Activated CD8-positive, alpha-beta memory T cell treated with anti-CD3 and anti-CD28 coated beads, Interleukin-2, amount 50 U/mL, for 48 hours (primary cell): Measurements from ENCODE around the gene NFATC2.
"Not testable (repeated sequence)": the region's sequence is repeated elsewhere in the genome, so short reads cannot be mapped to it uniquely, and the experiment has no call there.

Experiments used
- DNase-seq: peaks from one replicate; pipeline ENCODE4 v3.0.0-alpha.2; 2020

The NFATC2 gene

GRCh38 chr20:51492167-51493092 is 50.1 kb downstream of the NFATC2 start:
- DNase-seq, result no peak

DNA sequence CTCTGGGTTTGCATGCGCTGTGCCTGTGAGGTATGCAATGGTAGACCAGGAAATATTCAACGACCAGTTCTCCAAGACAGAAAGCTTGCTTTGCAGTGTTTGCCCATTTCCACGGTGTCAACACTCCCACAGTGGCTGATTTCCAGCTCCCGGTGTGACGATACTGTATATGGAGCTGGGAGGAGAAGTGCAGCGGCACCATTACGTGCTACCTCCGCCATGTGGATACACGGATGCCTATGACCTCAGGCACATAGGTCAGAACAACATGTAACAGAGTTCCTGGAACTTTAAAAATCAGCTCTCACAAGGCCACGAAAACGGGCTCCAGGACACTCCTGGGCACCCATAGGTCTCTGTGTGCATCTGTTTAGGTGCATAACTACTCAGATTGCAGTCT is 51.1 kb downstream of the NFATC2 start:
- DNase-seq, result no peak

DNA sequence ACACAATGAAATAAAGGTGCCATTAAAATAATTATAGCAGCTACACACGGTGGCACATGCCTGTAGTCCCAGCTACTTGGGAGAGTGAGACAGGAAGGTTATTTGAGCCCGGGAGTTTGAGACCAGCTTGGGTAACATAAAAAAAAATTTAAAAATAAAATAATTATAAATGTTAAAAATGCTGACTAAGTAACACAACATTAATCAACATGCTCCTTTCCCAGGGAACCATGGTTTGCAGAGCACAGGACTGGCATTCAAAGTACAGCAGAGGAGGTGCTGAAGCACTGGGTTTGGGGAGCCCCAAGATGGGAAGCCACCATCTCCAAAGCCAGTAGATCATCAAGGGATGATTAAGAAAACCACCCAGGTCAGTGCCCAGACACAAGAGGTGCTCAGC is 51.9 kb downstream of the NFATC2 start:
- DNase-seq, result no peak

- no peak for DNase-seq
Measured at GRCh38 chr20:51489611-51490010, 52.9 kb downstream of the NFATC2 start.

- DNase-seq, result no peak
Measured at GRCh38 chr20:51488331-51488730, 54.2 kb downstream of the NFATC2 start.

DNA sequence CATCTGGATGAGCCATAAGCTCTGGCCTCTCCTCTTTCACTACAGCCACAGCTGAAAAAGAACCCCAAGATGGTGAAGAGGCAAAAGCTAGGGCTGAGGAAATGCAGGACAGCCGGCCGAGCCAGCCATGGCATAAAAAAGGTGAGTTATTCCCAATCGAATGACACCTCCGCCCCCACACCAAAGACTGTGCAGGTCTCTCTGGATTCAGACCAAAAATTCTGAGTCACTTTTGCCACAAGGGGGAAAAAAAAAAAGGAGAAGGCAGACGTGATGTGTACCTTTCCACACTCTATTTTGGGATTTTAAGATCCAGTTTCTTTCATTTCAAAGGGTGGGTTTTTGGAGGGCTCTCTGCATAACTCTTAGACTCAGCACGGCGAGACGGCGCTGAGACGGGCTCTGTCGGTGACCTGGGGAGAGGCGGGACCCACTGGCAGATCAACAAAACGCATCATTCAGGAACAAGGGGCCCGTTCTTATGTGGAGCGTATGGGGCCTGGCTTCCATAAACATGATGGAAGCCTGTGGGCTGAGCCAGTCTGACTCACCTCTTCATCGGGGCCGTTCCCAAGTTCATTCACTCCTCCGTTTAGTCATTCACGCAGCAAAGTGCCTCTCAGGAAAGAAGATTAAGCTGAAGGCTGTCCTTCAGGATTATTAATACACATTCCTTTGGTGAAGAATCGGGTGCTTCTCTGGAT is 54.8 kb downstream of the NFATC2 start:
- no peak for DNase-seq

DNA sequence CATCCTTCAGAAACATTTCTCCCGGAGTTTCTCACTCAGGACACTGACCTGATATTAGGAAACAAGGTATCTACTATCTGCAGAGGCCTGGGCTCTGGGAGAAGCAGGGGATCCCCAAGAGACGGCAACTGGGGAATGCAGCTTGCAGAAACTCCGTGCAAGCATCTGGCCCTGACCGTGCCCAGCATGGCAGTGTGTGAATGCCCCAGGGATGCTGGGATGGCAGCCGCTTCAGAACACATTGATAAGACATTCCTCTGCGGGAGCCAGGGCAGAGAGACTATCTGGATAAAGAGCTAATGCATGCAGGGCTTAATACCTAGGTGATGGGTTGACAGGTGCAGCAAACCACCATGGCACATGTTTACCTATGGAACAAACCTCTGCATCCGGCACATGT is 55.4 kb downstream of the NFATC2 start:
- DNase-seq, result no peak

DNA sequence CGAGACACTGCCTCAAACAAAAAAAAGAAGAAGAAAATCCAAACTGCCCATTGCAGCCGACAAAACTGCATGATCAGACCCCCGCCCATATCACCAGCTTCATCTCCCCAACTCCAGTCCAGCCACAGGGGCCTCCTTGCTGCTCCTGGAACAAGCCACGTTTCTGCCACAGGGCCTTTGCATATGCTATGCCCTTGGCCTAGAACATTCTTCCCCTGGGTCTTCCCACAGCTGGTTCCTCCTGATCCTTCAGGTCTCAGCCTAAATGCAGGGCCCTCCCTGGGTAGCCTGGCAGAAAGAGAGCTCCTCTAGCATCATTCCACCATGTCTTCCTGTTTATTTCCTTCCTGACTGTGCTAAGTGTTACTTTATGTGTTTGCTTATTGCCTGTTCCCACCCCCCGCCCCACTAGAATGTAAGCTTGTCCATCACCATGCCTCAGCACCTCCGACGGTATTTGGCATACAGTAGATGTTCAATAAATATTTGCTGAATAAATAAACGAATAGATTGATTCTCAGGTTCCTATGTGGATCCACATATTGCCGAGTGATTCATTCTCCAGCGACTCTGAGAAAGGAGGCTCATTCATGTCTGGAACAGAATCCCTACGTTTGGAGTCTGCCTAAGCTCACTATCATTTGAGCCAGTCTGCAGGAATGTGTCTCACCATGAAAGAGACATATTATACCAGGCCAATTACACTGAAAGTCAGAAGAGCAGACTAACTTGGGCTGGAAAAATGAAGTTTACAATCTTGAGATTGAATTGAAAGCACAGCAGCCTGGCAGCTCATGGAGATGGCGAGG is 56.1 kb downstream of the NFATC2 start:
- DNase-seq, result no peak

DNA sequence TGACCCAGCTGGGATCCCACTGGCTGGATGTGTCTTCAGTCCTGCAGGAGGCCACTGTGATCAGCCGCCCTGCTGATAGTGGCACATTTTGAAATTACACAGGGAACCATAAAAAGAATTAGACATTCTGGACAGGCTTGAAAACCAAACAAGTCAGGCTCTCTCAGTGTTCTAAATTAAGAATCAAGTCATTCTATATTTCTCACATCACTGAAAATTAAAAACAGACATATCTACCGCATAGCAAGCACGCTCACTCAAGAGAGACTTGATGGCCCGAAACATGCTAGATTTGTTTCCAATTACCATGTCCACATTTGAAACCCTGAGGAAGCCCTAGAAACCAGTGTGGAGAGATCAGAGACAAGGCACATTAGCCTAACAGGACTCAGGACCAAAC is 57.7 kb downstream of the NFATC2 start:
- no peak for DNase-seq

GRCh38 chr20:51484141-51484815 is 58.2 kb downstream of the NFATC2 start:
- no peak for DNase-seq

DNA sequence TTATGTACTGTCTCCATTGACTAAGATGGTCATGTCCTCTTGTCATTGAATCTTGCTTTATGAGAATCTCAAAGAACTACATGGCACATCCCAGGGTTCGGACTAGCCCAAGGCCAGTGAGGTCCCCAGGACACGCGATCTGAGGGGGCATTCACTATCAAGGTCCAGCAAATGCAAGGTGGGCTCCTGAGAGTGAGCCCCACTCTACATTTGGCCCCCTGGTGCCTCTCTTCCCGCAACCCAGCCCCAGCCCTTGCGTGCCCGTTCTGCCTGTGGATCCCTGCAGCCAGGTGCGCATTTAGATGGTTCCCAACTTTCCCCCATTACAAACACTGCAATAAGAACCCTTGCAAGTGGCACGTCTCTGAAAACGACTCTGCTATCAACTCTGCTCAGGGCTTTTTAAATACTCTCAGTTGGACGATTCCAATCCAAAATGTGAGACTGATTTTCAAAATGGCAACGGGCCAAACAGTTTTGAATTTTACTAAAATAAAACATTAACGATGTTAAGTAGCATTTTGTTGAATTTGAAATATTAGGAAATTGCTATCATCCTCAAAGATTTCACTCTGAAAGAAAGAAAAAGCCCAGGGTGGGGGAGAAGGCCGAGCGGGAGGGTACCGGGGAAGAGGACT is 59.6 kb downstream of the NFATC2 start:
- no peak for DNase-seq

DNA sequence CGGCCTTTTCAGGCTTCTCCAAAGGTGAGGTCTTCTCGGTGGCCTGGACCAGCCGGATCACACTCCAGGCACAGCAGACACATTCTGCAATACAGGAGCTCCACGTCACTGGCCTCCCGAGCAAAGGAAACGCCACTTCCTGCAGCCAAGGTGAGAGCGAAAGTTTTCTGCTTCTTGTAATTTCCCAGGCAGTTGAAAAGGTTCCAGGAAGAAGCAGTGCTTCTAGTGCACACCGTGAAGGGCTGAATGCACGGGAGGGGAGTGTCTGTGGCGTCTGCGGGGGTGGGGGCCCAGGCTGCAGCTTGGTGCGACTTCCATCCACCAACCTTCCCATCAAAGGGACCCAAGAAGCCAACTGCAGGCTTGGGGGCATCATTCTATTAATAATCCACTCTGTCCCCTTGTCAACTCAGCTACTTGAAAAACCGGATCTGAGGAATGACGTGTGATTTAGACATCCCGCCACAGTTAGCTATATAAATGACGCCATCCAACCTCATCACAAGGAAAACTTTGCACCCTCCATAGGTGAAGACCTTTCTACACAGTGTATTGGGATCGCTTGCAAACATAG is 61.1 kb downstream of the NFATC2 start:
- DNase-seq, result peak; percentile 76

DNA sequence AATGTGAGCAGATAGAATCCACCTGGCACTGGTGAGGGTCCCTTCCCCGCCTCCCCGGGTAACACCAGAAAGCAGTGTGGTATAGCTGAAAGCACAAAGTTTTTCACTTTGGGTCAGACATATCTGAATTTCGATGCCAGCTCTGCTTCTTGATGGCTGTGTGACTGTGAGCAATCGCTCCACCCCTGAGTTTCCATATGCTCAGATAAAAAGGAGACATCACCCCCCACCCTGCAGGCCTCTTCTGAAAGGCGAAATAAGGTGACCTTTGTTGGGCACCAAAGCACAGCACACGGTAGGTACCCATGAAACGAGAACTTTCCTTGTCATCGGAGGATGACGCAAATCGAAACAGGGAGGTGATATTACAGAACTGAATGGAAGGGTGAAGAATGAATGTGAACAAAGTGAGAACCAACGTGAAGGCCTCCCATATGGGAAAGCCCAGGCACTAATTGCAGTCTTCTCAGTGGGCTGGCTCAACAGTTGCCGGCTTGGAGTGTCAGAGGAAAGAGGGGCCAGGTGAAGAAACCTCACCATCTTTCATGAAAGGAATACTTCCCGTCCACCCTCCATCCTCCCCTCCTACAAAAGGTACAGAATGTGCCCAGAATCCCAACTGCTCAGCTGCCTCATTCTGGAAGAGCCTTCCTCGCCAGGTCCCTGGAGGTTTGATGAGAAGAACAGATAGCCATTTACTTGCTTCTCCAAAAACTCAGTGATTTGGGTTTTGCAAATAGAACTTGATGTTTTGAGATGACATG is 61.8 kb downstream of the NFATC2 start:
- DNase-seq, result peak; percentile 76

- not testable (repeated sequence) for DNase-seq
Measured at GRCh38 chr20:51476106-51476505, 66.4 kb downstream of the NFATC2 start.

- DNase-seq, result no peak
Measured at GRCh38 chr20:51473771-51474170, 68.7 kb downstream of the NFATC2 start.

DNA sequence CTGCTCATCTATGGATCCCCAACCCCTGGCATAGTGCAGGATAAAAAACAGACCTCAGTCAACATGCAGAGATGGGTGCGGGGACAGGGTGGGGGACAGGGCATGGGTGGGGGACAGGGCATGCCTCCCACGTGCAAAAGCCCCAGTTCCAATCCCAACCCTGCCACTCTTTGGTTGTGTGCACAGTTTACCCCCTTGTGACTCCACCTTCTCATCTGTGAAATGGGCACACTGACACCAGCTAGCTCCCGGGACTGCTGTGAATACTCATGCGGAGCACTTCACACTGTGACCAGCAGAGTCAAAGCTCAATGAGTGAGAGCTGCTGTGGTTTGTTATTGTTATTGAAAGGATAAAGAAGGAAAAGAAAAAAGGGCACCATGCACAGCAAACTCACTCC is 69.3 kb downstream of the NFATC2 start:
- DNase-seq, result no peak

DNA sequence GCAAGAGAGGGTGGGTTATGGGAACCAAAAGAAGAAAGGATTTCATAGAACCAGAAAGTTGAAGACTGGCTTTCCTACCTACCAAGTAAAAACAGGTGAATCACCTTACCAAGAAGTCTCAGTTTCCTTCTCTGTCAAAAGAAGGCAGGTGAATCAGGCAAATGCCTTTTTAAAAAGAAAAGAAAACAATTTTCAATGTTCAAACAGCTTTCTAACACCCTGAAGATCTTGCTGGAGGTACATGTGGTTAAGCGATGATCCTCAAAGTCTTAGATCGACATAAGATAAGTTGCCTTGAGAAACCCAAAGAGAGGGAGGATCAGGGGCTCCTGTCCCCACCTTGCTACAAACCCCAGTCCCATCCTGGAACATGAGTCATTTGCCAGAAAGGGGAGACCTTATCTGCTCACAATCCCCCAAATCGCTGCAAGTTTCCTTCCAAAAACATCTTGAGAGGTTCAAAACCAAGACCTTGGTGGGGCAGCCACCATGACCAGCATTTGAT is 71.6 kb downstream of the NFATC2 start:
- DNase-seq, result no peak

GRCh38 chr20:51470499-51470820 is 72.1 kb downstream of the NFATC2 start:
- DNase-seq, result no peak

DNA sequence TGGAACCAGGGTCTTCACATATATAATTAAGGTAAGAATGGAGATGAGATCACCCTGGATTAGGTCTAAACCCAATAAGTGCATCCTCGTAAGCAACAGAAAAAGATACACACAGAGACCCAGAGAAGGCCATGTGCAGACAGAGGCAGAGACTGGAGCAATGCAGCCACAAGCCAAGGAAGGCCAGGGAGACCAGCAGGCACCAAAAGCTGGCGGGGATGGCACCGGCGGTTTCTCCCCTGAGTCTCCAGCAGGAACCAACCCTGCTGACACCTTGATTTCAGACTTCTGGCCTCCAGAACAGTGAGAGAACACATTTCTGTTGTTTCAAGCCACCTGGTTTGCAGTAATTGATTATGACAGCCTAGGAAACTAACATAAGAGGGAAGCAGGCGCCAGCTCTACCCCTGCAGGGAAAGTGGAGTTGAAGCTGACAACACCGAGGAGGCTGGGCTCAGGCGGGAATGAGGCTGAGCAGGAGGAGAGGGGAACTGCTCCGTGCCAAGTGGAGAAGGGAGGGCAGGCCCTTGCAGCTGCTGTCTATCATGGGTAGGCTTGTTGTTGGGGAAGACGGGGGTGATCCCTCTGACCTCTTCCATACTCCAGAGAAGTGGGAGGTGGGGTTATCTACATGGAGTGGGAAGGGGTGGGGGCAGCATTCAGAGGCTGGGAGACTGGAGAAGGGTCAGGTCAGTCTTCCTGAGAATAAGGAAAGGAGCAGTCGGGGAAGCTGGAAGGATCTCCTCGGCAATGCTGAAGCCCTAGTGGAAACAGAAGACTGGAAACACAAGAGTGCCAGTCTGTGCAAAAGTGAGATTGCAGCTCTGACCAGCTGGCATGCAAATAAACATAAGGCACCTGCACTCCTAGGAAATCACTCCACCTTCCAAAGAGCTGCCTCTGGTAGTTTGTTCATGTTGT is 72.7 kb downstream of the NFATC2 start:
- DNase-seq, result no peak

- no peak for DNase-seq
Measured at GRCh38 chr20:51469046-51469445, 73.5 kb downstream of the NFATC2 start.
